Mucosa of rectum (tissue), 2 donors: ENCODE data around the gene PGAM2.

ENCODE experiments used
- H3K27ac ChIP-seq, 2 donors: one replicate each; pipeline ENCODE4 v1.7.0; 2013; ENCODE audit warnings: inconsistent platforms in 2 of 2, low read depth in 2 of 2, low read length in 2 of 2
- H3K27me3 ChIP-seq, 2 donors: one replicate each; pipeline ENCODE4 v1.7.0; 2013; ENCODE audit warnings: low read length in 2 of 2; ENCODE audit not compliant: control insufficient read depth in 2 of 2, insufficient read depth in 2 of 2
- H3K36me3 ChIP-seq, 2 donors: one replicate each; pipeline ENCODE4 v1.7.0; 2013; ENCODE audit warnings: low read length in 2 of 2; ENCODE audit not compliant: control insufficient read depth in 2 of 2, insufficient read depth in 2 of 2
- H3K4me1 ChIP-seq, 2 donors: one replicate each; pipeline ENCODE4 v1.7.0; 2013; ENCODE audit warnings: low read length in 2 of 2, mild to moderate bottlenecking in 1 of 2; ENCODE audit not compliant: control insufficient read depth in 2 of 2, insufficient read depth in 2 of 2
- H3K4me3 ChIP-seq, 2 donors: one replicate each; pipeline ENCODE4 v1.7.0; 2013; ENCODE audit warnings: low read length in 2 of 2
- H3K9ac ChIP-seq, 2 donors: one replicate each; pipeline ENCODE4 v1.7.0; 2013; ENCODE audit warnings: low read length in 2 of 2, low read depth in 1 of 2, mild to moderate bottlenecking in 1 of 2
- H3K9me3 ChIP-seq, 2 donors: one replicate each; pipeline ENCODE4 v1.7.0; 2013; ENCODE audit warnings: low read length in 2 of 2; ENCODE audit not compliant: control insufficient read depth in 2 of 2
- donor health status: healthy.
- donor health status: Normal muscosa, but diverticular disease.

The PGAM2 gene

DNA sequence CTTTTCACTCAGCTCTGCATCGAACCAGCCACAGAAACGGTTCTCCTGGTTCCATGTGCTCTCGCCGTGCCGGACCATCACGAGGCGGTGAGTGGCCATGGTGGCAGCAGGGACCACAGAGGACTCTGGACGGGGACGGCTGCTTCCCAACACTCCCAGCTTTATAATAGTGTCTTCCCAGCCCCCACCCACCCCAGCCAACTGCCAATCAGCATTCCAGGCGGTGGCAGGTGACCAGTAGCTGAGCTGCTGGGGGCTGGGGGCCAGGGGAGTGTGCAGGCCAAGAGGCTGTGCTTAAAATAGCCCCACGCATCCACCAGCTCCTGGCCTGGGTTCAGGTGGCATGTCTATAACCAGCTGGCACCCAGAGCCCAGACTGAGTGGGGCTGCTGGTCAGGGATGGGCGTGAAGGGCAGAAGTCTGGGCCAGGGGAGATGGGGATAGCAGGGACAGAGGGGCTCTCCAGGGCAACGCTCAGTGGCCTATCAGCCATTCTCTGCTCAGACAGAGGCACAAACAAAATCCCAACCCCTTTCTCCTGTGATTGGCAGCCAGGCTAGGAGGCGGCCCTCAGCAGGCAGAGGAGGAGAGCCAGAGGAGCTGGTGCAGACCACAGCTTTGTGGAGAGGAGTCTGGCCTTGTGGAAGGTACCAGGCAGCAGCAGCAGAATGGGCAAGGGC, at the start of gene PGAM2:
PGAM2 (minus strand) TSS at position 137 of the 680 bp plus-strand sequence; CDS start at position 99, 38 bp downstream.
- Histone ChIP-seq H3K4me1 (peaks cover 3 to 8% of the 10 kb centered on the region in 2 donors), H3K4me3 (peak within 1 kb of the TSS in 1 of 2 donors; percentile 4), H3K9me3 (no peaks in the 10 kb centered on the region), H3K27ac (no peak within 1 kb of the TSS), H3K27me3 (peaks cover 0 to 2% of the 10 kb centered on the region in 2 donors), H3K9ac (no peak within 1 kb of the TSS), H3K36me3 (peaks cover 9 to 15% of the 10 kb centered on the region in 2 donors)

DNA sequence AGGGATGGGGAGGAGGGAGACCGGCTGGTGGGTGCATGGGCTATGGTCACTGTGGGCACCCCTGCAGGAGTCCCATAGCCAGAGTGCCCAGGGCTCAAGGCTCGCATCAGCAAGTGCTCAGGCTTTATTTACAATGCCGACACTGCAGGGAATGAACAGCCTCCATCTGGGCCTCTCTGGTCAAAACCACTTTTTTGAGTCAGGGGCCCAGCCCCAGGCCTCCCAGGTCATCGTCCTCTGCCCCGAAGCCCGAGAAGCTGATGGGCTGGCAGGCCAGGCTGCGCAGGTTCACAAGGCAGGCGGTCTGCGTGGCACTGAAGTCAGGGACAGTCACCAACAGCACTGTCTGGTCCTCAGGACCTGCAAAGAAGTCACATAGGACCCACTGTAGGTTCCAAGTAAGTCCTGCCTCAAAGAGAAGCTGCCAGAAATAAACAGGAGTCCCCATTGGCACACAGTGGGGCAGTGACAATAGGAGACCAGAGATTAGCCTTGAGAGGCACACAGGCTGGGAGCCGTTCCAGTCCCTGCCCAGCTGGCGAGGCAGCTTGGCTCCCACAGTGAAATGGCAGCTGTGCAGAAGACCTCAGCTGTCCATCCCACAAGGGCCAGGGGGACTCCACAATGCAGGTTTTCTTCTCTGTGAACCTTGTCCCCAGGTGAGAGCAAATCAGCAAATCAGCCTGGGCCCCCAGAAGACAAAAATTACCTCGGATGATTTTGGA, 49.4 kb upstream of the PGAM2 start:
- Histone ChIP-seq H3K27me3 (no peaks in the 10 kb centered on the region), H3K27ac (no peak overlapping the region), H3K4me3 (no peak overlapping the region), H3K9ac (no peak overlapping the region), H3K4me1 (peaks cover 0 to 2% of the 10 kb centered on the region in 2 donors), H3K36me3 (peaks cover 4 to 24% of the 10 kb centered on the region in 2 donors), H3K9me3 (no peaks in the 10 kb centered on the region)

- H3K9ac ChIP-seq, result no peak overlapping the region
Observed at GRCh38 chr7:44113764-44114354, 48.5 kb upstream of the PGAM2 start.

DNA sequence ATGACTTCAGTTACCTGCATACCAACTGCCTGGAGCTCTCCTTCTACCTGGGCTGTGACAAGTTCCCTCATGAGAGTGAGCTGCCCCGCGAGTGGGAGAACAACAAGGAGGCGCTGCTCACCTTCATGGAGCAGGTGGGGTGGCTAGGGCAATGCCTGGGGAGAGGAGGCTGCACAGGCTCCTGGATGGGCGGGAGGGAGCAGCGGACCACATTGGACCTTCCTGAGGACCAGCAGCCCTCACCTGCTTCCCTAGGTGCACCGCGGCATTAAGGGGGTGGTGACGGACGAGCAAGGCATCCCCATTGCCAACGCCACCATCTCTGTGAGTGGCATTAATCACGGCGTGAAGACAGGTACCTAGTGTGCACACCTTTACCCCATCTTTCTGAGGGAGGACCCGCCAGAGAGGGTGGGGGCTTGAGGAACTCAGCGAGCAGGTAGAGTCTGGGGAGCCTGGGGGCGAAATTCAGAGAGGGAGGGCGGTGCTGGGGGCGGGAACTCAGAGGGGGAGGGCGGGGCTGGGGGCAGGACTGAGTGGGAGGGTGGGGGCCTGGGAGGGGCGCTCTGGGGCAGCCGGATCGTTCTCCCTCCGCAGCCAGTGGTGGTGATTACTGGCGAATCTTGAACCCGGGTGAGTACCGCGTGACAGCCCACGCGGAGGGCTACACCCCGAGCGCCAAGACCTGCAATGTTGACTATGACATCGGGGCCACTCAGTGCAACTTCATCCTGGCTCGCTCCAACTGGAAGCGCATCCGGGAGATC, 47.8 kb upstream of the PGAM2 start:
- no peak overlapping the region for H3K9ac ChIP-seq
- H3K27me3 ChIP-seq, result no peaks in the 10 kb centered on the region
- H3K4me3 ChIP-seq, result no peak overlapping the region
- H3K4me1 ChIP-seq, result peaks cover 0 to 2% of the 10 kb centered on the region in 2 donors
- no peaks in the 10 kb centered on the region for H3K9me3 ChIP-seq
- H3K36me3 ChIP-seq, result peaks cover 3 to 23% of the 10 kb centered on the region in 2 donors
- no peak overlapping the region for H3K27ac ChIP-seq

More at GRCh38 chr7:44113764-44114354, 48.5 kb upstream of the PGAM2 start:
- H3K9me3 ChIP-seq, result no peaks in the 10 kb centered on the region
- H3K36me3 ChIP-seq, result peaks cover 3 to 24% of the 10 kb centered on the region in 2 donors
- no peaks in the 10 kb centered on the region for H3K27me3 ChIP-seq
- H3K27ac ChIP-seq, result no peak overlapping the region
- no peak overlapping the region for H3K4me3 ChIP-seq
- peaks cover 0 to 2% of the 10 kb centered on the region in 2 donors for H3K4me1 ChIP-seq

DNA sequence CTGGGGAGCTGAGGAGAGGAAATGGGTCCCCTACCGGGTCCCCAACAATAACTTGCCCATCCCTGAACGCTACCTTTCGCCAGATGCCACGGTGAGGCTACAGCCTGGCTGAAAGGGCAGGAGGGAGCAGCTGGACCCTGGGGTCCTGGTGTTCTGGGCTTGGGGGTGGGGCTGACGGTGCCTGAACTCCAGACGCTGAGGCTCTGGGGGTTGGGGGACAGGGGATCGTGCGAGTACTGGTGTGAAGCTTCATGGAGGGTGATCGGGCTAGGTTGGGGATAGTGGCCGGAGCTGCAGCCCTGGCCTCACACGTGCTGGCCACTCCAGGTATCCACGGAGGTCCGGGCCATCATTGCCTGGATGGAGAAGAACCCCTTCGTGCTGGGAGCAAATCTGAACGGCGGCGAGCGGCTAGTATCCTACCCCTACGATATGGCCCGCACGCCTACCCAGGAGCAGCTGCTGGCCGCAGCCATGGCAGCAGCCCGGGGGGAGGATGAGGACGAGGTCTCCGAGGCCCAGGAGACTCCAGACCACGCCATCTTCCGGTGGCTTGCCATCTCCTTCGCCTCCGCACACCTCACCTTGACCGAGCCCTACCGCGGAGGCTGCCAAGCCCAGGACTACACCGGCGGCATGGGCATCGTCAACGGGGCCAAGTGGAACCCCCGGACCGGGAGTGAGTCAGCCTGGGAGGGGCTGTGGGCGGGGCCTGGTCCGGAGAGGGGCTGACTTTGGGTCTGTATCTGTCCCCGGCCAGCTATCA, 47.0 kb upstream of the PGAM2 start:
- no peaks in the 10 kb centered on the region for H3K9me3 ChIP-seq
- H3K27me3 ChIP-seq, result no peaks in the 10 kb centered on the region
- peaks cover 3 to 20% of the 10 kb centered on the region in 2 donors for H3K36me3 ChIP-seq
- H3K4me1 ChIP-seq, result peaks cover 0 to 2% of the 10 kb centered on the region in 2 donors
- H3K9ac ChIP-seq, result no peak overlapping the region
- H3K27ac ChIP-seq, result no peak overlapping the region
- H3K4me3 ChIP-seq, result no peak overlapping the region

GRCh38 chr7:44111761-44112160, 46.4 kb upstream of the PGAM2 start:
- Histone ChIP-seq H3K4me1 (peaks cover 0 to 2% of the 10 kb centered on the region in 2 donors), H3K36me3 (peaks cover 3 to 15% of the 10 kb centered on the region in 2 donors), H3K4me3 (no peak overlapping the region), H3K9ac (no peak overlapping the region), H3K27ac (no peak overlapping the region), H3K9me3 (no peaks in the 10 kb centered on the region), H3K27me3 (no peaks in the 10 kb centered on the region)

DNA sequence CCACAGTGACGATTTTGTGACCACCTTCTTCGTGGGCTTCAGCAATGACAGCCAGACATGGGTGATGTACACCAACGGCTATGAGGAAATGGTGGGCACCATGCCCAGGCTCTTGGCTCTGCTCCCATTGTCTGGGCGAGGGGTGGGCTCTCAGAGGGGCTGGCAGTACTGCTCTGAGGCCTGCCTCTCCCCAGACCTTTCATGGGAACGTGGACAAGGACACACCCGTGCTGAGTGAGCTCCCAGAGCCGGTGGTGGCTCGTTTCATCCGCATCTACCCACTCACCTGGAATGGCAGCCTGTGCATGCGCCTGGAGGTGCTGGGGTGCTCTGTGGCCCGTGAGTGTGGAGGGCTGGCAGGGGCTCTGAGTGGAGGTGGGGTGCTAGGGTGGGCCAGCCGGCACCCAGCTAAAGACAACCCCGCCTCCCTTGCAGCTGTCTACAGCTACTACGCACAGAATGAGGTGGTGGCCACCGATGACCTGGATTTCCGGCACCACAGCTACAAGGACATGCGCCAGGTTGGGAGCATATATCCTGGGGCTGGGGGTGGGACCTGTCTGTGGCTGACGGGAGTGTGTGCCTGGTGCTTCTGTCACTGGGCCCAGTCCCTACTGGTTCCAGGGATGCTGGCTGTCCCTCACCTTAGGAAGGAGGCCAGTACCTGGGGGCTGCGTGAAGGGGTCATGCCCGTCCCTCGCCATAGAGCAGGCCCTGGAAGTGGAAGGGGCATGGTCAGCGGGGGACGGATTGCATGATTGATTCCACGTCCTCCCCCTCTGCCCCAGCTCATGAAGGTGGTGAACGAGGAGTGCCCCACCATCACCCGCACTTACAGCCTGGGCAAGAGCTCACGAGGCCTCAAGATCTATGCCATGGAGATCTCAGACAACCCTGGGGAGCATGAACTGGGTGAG, 45.6 kb upstream of the PGAM2 start:
- Histone ChIP-seq H3K36me3 (peaks cover 3 to 14% of the 10 kb centered on the region in 2 donors), H3K27ac (no peak overlapping the region)

GRCh38 chr7:44109991-44110390, 44.6 kb upstream of the PGAM2 start:
- Histone ChIP-seq H3K9me3 (no peaks in the 10 kb centered on the region), H3K4me1 (peaks cover 2% of the 10 kb centered on the region in 2 donors), H3K27me3 (peaks cover 0 to 8% of the 10 kb centered on the region in 2 donors), H3K27ac (no peak overlapping the region), H3K9ac (no peak overlapping the region), H3K4me3 (no peak overlapping the region), H3K36me3 (peaks cover 0 to 8% of the 10 kb centered on the region in 2 donors)

More for the DNA sequence above, 45.6 kb upstream of the PGAM2 start:
- Histone ChIP-seq H3K4me3 (no peak overlapping the region), H3K4me1 (peaks cover 0 to 2% of the 10 kb centered on the region in 2 donors), H3K27me3 (no peaks in the 10 kb centered on the region), H3K9me3 (no peaks in the 10 kb centered on the region), H3K9ac (no peak overlapping the region)
